H1 (cell line): ENCODE data around the gene BTNL8. TPM values are rescaled to one million over a fixed set of nuclear protein-coding genes. Genes with fewer than 3 reads are reported as not detected.
"Not testable (repeated sequence)": the region's sequence is repeated elsewhere in the genome, so short reads cannot be mapped to it uniquely, and the experiment has no call there.

ENCODE experiments used
- CTCF ChIA-PET: fragments of 300-600 bp; sonication (Branson Sonifier 250); formaldehyde crosslinking; loops from one replicate; lab custom pipeline; 2021; ENCODE audit not compliant: partially characterized antibody; lab: Charles Lee
- POLR2A ChIA-PET: fragments of 300-600 bp; sonication (Branson Sonifier 250); formaldehyde crosslinking; loops from one replicate; lab custom pipeline; 2021; ENCODE audit warnings: inconsistent platforms; ENCODE audit not compliant: partially characterized antibody; lab: Charles Lee
- DNase-seq, 2 experiments: peaks; one replicate each; pipeline versions ENCODE4 v3.0.0 to v3.0.0-alpha.2; 2010 to 2022; ENCODE audit warnings: low spot score in 2 of 2, low read depth in 1 of 2, mixed read lengths in 1 of 2
- FAIRE-seq: peaks from 2 replicates; lab custom pipeline; 2011; peaks lifted over from hg19 to GRCh38; lab: Jason Lieb, UNC
- H2AFZ ChIP-seq: 2 replicates; pipeline ENCODE4 v1.8.1; 2012; ENCODE audit warnings: low read length, inconsistent platforms
- H2AK5ac ChIP-seq: 2 replicates; pipeline ENCODE4 v1.6.1; 2013; ENCODE audit warnings: low read depth, low read length
- H2BK120ac ChIP-seq: replicated peaks from 2 replicates; pipeline ENCODE3; 2013; ENCODE audit warnings: low read depth, low read length, inconsistent platforms
- H2BK12ac ChIP-seq: 2 replicates; pipeline ENCODE4 v1.6.1; 2013; ENCODE audit warnings: low read depth, low read length
- H2BK15ac ChIP-seq: 2 replicates; pipeline ENCODE4 v1.6.1; 2013; ENCODE audit warnings: low read length
- H2BK20ac ChIP-seq: 2 replicates; pipeline ENCODE4 v1.6.1; 2013; ENCODE audit warnings: low read length
- H2BK5ac ChIP-seq: 2 replicates; pipeline ENCODE4 v1.6.1; 2013; ENCODE audit warnings: low read depth, low read length
- H3K14ac ChIP-seq: 2 replicates; pipeline ENCODE4 v1.6.1; 2013; ENCODE audit warnings: inconsistent platforms; ENCODE audit not compliant: insufficient read length
- H3K18ac ChIP-seq: 2 replicates; pipeline ENCODE4 v1.6.1; 2013; ENCODE audit warnings: low read length; ENCODE audit errors: extremely low read depth
- H3K23ac ChIP-seq: 2 replicates; pipeline ENCODE4 v1.6.1; 2013; ENCODE audit warnings: inconsistent platforms; ENCODE audit not compliant: insufficient read length
- H3K23me2 ChIP-seq: 2 replicates; pipeline ENCODE4 v1.6.1; 2013; ENCODE audit warnings: low read depth, low read length
- H3K27ac ChIP-seq: 2 replicates; pipeline ENCODE4 v1.6.1; 2011; ENCODE audit warnings: low read depth, low read length, inconsistent platforms
- H3K27me3 ChIP-seq, 4 experiments: replicated peaks in 1 of 4; 1 replicate in 1 of 4; 2 replicates in 3 of 4; pipeline versions ENCODE4 v1.6.1 to v1.8.1; 2011 to 2013; ENCODE audit warnings: low read length in 3 of 4, mild to moderate bottlenecking in 3 of 4, inconsistent platforms in 2 of 4, mixed read lengths in 2 of 4, moderate library complexity in 1 of 4; ENCODE audit not compliant: control insufficient read depth in 3 of 4, insufficient read depth in 3 of 4; ENCODE audit errors: extremely low read depth in 1 of 4
- H3K36me3 ChIP-seq, 4 experiments: 2 replicates each; pipeline versions ENCODE4 v1.6.1 to v1.8.1; 2011 to 2013; ENCODE audit warnings: mild to moderate bottlenecking in 4 of 4, low read length in 3 of 4, moderate library complexity in 2 of 4, control low read depth in 1 of 4, inconsistent platforms in 1 of 4; ENCODE audit not compliant: insufficient read depth in 4 of 4, control insufficient read depth in 2 of 4
- H3K4ac ChIP-seq: replicated peaks from 2 replicates; pipeline ENCODE3; 2013; ENCODE audit warnings: low read length, low read depth, mixed read lengths, inconsistent platforms; ENCODE audit not compliant: insufficient read length
- H3K4me1 ChIP-seq, 4 experiments: replicated peaks in 1 of 4; 1 replicate in 1 of 4; 2 replicates in 3 of 4; pipeline versions ENCODE4 v1.6.1 to v1.8.1; 2011 to 2013; ENCODE audit warnings: low read length in 3 of 4, inconsistent platforms in 2 of 4, mixed read lengths in 1 of 4; ENCODE audit not compliant: insufficient read depth in 4 of 4, control insufficient read depth in 3 of 4
- H3K4me2 ChIP-seq, 2 experiments: 2 replicates each; pipeline versions ENCODE4 v1.6.1 to v1.8.1; 2011 to 2013; ENCODE audit warnings: low read depth in 2 of 2, low read length in 2 of 2, control low read depth in 1 of 2, inconsistent platforms in 1 of 2, mild to moderate bottlenecking in 1 of 2; ENCODE audit not compliant: insufficient read depth in 1 of 2
- H3K4me3 ChIP-seq, 4 experiments: fragments of 200-600, 300-600 bp in 1 of 4; sonication (generic), shearing (Covaris generic), sonication (Bioruptor Twin) in 1 of 4; 2 replicates each; pipeline versions ENCODE4 v1.5.1 to v1.8.1; 2011 to 2016; ENCODE audit warnings: low read length in 4 of 4, low read depth in 3 of 4, control low read depth in 2 of 4, inconsistent platforms in 2 of 4, mild to moderate bottlenecking in 2 of 4, mixed read lengths in 1 of 4, moderate library complexity in 1 of 4; ENCODE audit not compliant: insufficient read depth in 2 of 4; ENCODE audit errors: extremely low read depth in 1 of 4
- H3K56ac ChIP-seq: replicated peaks from 2 replicates; pipeline ENCODE3; 2013; ENCODE audit warnings: low read depth, mild to moderate bottlenecking, mixed read lengths, low read length, inconsistent platforms; ENCODE audit not compliant: insufficient read length
- H3K79me1 ChIP-seq: 2 replicates; pipeline ENCODE4 v1.6.1; 2013; ENCODE audit warnings: low read depth, low read length, control low read depth
- H3K79me2 ChIP-seq, 2 experiments: 2 replicates each; pipeline versions ENCODE4 v1.6.1 to v1.8.1; 2012 to 2013; ENCODE audit warnings: low read length in 2 of 2, mild to moderate bottlenecking in 2 of 2, inconsistent platforms in 1 of 2; ENCODE audit not compliant: insufficient read depth in 2 of 2, control insufficient read depth in 1 of 2
- H3K9ac ChIP-seq, 4 experiments: replicated peaks in 1 of 4; 1 replicate in 1 of 4; 2 replicates in 3 of 4; pipeline versions ENCODE4 v1.6.1 to v1.8.1; 2011 to 2013; ENCODE audit warnings: low read depth in 3 of 4, low read length in 3 of 4, control low read depth in 2 of 4, mild to moderate bottlenecking in 2 of 4, moderate library complexity in 2 of 4, inconsistent platforms in 1 of 4; ENCODE audit errors: extremely low read depth in 1 of 4
- H3K9me3 ChIP-seq, 2 experiments: 2 replicates each; pipeline versions ENCODE4 v1.6.1 to v1.8.1; 2012 to 2013; ENCODE audit warnings: mild to moderate bottlenecking in 2 of 2, moderate library complexity in 2 of 2, control low read depth in 1 of 2, inconsistent platforms in 1 of 2, low read depth in 1 of 2, low read length in 1 of 2, mixed read lengths in 1 of 2; ENCODE audit not compliant: insufficient read depth in 2 of 2
- H4K20me1 ChIP-seq, 2 experiments: replicated peaks in 1 of 2; 2 replicates each; pipeline versions ENCODE3 to v1.8.1; 2011 to 2013; ENCODE audit warnings: inconsistent platforms in 2 of 2, low read length in 2 of 2, mild to moderate bottlenecking in 1 of 2; ENCODE audit not compliant: insufficient read depth in 2 of 2, control insufficient read depth in 1 of 2
- H4K5ac ChIP-seq: 2 replicates; pipeline ENCODE4 v1.6.1; 2013; ENCODE audit warnings: low read length, low read depth, mixed read lengths, inconsistent platforms; ENCODE audit not compliant: insufficient read length
- H4K8ac ChIP-seq: 2 replicates; pipeline ENCODE4 v1.8.0; 2013; ENCODE audit warnings: mild to moderate bottlenecking, moderate library complexity, low read length, inconsistent platforms; ENCODE audit not compliant: insufficient read depth; ENCODE audit errors: extremely low read depth
- H4K91ac ChIP-seq: replicated peaks from 2 replicates; pipeline ENCODE3; 2013; ENCODE audit warnings: low read length, mixed read lengths, inconsistent platforms; ENCODE audit not compliant: insufficient read length
- WGBS, 2 experiments: shearing (Covaris generic) in 1 of 2; methylation state at CpG; one replicate each; pipeline versions ENCODE4 v1.1.6 to v1.1.7; 2013 to 2015; ENCODE audit warnings: low lambda C conversion rate in 2 of 2, mixed read lengths in 2 of 2, inconsistent platforms in 1 of 2, low coverage in 1 of 2, missing lambda C conversion rate in 1 of 2; ENCODE audit not compliant: insufficient replicate concordance in 2 of 2, insufficient coverage in 1 of 2, insufficient read length in 1 of 2; ENCODE audit errors: extremely low coverage in 1 of 2, missing lambda C conversion rate in 1 of 2; 5-methylcytosine and 5-hydroxymethylcytosine counted together
- polyA plus RNA-seq, 7 experiments: library from polyadenylated mRNA; depleted of rRNA in 3 of 7; stranded (reverse) in 5 of 7; unstranded in 2 of 7; fragments of >200 nt in 5 of 7; fragments of 200-250 nt in 2 of 7; gene quantifications; 1 replicate in 5 of 7; 2 replicates in 1 of 7; 4 replicates in 1 of 7; pipeline versions ENCODE4 v1.2.1 to v1.2.3, GENCODE V29; 2011 to 2013; ENCODE audit warnings: missing spikeins in 2 of 7, mixed read lengths in 2 of 7
- total RNA-seq: library from RNA; stranded (reverse); fragmentation: NEBNext Ultra II Directional; extraction: Animal tissue kit (Norgen Biotek cat#: 25700); gene quantifications from 2 replicates; pipeline ENCODE4 v1.2.1, GENCODE V29; 2021

The BTNL8 gene
- total and polyA plus RNA-seq, 2 of the 8 experiments (the other 6 are each of a cell fraction or from before 2014, with no cell fraction given): 0.32 to 0.48 TPM

DNA sequence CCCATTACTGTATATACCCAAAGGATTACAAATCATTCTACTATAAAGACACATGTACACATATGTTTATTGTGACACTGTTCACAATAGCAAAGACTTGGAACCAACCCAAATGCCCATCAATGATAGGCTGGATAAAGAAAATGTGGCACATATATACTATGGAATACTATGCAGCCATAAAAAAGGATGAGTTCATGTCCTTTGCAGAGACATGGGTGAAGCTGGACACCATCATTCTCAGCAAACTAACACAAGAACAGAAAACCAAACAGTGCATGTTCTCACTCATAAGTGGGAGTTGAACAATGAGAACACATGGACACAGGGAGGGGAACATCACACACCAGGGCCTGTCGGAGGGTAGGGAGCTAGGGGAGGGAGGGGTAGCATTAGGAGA lies 3.6 kb upstream of the BTNL8 start:
- H4K5ac ChIP-seq, H3K4me2 ChIP-seq, H3K23me2 ChIP-seq, H3K36me3 ChIP-seq, H3K4me3 ChIP-seq, H3K27me3 ChIP-seq, H3K79me2 ChIP-seq, H3K9ac ChIP-seq, H3K56ac ChIP-seq, H3K4ac ChIP-seq, H2AFZ ChIP-seq, DNase-seq, POLR2A ChIA-PET, H4K20me1 ChIP-seq, H2BK20ac ChIP-seq, H3K18ac ChIP-seq, H3K79me1 ChIP-seq, H3K23ac ChIP-seq, H3K9me3 ChIP-seq, H2BK15ac ChIP-seq, H4K8ac ChIP-seq, H4K91ac ChIP-seq, H3K14ac ChIP-seq, H3K27ac ChIP-seq, H2BK120ac ChIP-seq, H2BK5ac ChIP-seq, H2BK12ac ChIP-seq, FAIRE-seq, CTCF ChIA-PET, H2AK5ac ChIP-seq, H3K4me1 ChIP-seq: not testable (repeated sequence)
- 73% methylated on average over 1 of the region's 1 CpG; no CpG with 5 or more reads in 1 of the 2 experiments for WGBS, 2 experiments
